CD4-positive, alpha-beta T cell treated with Interferon gamma for 1 hour (primary cell): Measurements from ENCODE around the gene TSR3.
A peak's percentile ranks its signal among the peaks of the same experiment; 100 is the strongest.

Experiments
- DNase-seq: peaks from one replicate; pipeline ENCODE4 v3.0.0-alpha.2; 2020

The TSR3 gene

GRCh38 chr16:1377406-1378010 lies 25.8 kb upstream of the TSR3 start:
- DNase-seq: no peak

- DNase-seq: no peak
Measured at GRCh38 chr16:1375741-1376410, 24.2 kb upstream of the TSR3 start.

- DNase-seq: no peak
Measured at GRCh38 chr16:1375298-1375640, 23.6 kb upstream of the TSR3 start.

GRCh38 chr16:1374418-1375297 lies 23.0 kb upstream of the TSR3 start:
- DNase-seq: no peak

GRCh38 chr16:1372292-1372950 lies 20.7 kb upstream of the TSR3 start:
- no peak for DNase-seq

- DNase-seq: no peak
Measured at GRCh38 chr16:1371054-1371978, 19.6 kb upstream of the TSR3 start.

- no peak for DNase-seq
Measured at GRCh38 chr16:1367486-1368174, 16.0 kb upstream of the TSR3 start.

- no peak for DNase-seq
Measured at GRCh38 chr16:1366712-1367299, 15.1 kb upstream of the TSR3 start.

GRCh38 chr16:1366060-1366711 lies 14.5 kb upstream of the TSR3 start:
- no peak for DNase-seq

- no peak for DNase-seq
Measured at GRCh38 chr16:1364510-1364909, 12.8 kb upstream of the TSR3 start.

- DNase-seq: peak; percentile 59
Measured at GRCh38 chr16:1363501-1364041, 11.9 kb upstream of the TSR3 start.

GRCh38 chr16:1362807-1363206 lies 11.1 kb upstream of the TSR3 start:
- no peak for DNase-seq

- DNase-seq: no peak
Measured at GRCh38 chr16:1361685-1362360, 10.1 kb upstream of the TSR3 start.

- DNase-seq: no peak
Measured at GRCh38 chr16:1357906-1358566, 6.4 kb upstream of the TSR3 start.

GRCh38 chr16:1356061-1356900 lies 4.6 kb upstream of the TSR3 start:
- no peak for DNase-seq

- DNase-seq: no peak
Measured at GRCh38 chr16:1355591-1355990, 3.9 kb upstream of the TSR3 start.

- DNase-seq: no peak
Measured at GRCh38 chr16:1354815-1355540, 3.3 kb upstream of the TSR3 start.

GRCh38 chr16:1351215-1351581 lies 480 bp downstream of the TSR3 start:
- no peak for DNase-seq
